ENCODE measurements around the gene METTL22. TPM values are rescaled to one million over a fixed set of nuclear protein-coding genes. Genes with fewer than 3 reads are reported as not detected.
A peak's percentile ranks its signal among the peaks of the same experiment; 100 is the strongest.

METTL22 gene, protein sequence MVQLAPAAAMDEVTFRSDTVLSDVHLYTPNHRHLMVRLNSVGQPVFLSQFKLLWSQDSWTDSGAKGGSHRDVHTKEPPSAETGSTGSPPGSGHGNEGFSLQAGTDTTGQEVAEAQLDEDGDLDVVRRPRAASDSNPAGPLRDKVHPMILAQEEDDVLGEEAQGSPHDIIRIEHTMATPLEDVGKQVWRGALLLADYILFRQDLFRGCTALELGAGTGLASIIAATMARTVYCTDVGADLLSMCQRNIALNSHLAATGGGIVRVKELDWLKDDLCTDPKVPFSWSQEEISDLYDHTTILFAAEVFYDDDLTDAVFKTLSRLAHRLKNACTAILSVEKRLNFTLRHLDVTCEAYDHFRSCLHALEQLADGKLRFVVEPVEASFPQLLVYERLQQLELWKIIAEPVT
- total RNA-seq, result 10 to 100 TPM; 27.4 to 30.7 TPM
- long read RNA-seq, donor 1, full-length matches to known transcripts, result 4 of 8 reads
- long read RNA-seq, donor 1, partial matches to known transcripts, result 0 of 8 reads
- long read RNA-seq, donor 1, other reads (novel, unspliced or antisense), result 4 of 8 reads
- long read RNA-seq, donor 2, full-length matches to known transcripts, result 35 of 62 reads
- long read RNA-seq, donor 2, partial matches to known transcripts, result 6 of 62 reads
- long read RNA-seq, donor 2, other reads (novel, unspliced or antisense), result 21 of 62 reads

DNA sequence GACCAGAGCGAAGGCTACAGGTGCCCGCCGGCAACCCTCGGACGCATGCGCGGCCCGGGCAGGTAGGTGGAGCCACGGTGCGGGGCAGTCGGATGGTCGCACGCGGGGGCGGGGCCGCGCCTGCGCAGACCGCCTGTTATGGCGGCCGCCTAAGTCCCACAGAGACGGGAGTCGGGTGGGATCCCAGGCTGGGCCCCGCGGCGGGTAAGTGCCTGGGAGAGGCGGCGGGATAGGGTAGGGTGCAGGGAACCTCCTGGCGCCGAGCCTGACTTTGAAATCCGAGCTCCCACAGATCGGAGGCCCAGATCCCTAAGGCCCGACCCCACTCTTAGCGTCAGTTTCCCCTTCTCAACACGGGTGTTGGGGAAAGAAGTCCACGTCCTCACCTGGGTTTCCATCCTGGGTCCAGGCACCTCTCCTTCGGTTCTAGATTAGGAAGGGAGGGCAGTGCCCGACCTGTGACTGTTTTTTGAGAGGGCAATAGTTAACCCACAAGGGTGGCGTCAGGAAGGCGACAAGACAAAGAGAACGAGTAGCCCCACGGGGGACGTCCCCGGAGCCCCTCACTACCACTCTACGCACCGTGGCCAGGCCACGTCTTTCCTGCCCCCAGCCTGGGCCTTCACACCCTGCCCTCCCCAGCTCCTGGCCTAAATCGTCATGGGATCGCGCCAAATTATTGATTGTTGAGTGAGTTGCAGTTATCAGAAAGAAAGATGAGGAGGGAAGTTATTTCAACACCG is at the start of gene METTL22:
Gene METTL22, plus strand, starts transcription at position 127 of the 743 bp plus-strand sequence. CDS start 3,968 bp downstream, outside the sequence.
- intact Hi-C loops (cut with DNase I), result no loop called here
- peak; percentile 96 for DNase-seq (ENCODE audit: low spot score)

GRCh38 chr16:8572063-8572918 is 49.2 kb upstream of the METTL22 start:
- intact Hi-C loops (cut with DNase I), result loop anchor here in 1 of 2 donors (10.0 kb wide), 1 partner anchor 63 kb away; no protein-coding TSS in a partner anchor
- no peak for DNase-seq (ENCODE audit: low spot score)

GRCh38 chr16:8572919-8573724 is 48.4 kb upstream of the METTL22 start:
- intact Hi-C loops (cut with DNase I), result loop anchor here in 1 of 2 donors (10.0 kb wide), 1 partner anchor 62 kb away; no protein-coding TSS in a partner anchor
- no peak for DNase-seq (ENCODE audit: low spot score)

- DNase-seq (ENCODE audit: low spot score), result no peak
- intact Hi-C loops (cut with DNase I), result loop anchor here in 1 of 2 donors (10.0 kb wide), 1 partner anchor 59 kb away; no protein-coding TSS in a partner anchor
Measured at GRCh38 chr16:8575399-8575798, 46.1 kb upstream of the METTL22 start.

DNA sequence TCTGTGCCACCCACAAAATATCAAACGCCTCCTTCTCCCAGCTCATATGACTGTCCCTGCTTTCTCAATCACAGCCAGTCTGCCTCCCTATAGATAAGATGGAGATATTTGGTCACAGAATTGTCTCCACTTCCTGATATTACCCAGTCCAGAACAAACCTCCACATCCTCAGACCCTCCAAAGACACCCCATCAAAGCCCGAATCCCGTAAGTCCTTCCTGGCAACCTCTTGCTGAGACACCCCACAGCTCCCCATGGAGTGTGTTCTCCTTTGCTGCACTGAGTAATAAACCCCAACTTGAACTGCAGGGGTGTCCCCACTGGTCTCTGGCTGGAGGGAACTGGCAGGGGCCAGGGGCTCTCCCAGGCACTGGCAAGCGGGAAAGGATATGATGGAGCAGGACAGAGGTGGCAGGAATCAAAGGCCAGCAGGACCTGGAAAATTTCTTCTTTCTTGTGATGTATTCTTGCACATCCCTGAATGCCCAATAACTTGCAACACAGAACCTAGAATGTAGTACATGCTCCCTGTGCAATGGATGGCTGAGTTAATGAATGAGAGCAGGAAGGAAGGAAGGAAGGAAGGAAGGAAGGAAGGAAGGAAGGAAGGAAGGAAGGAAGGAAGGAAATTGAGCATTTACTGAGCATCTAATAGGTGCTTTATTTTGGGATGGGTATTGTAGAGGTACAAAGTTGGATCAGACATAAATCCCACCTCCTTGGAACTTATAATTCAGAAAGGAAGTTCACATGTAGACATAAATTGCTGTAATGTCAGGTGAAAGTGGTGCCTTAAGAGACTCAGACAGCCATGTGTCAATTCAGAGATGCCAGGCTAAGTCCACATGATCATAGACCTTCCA is 45.1 kb upstream of the METTL22 start:
- intact Hi-C loops (cut with DNase I), result loop anchor here in 1 of 2 donors (10.0 kb wide), 1 partner anchor 58 kb away; no protein-coding TSS in a partner anchor
- no peak for DNase-seq (ENCODE audit: low spot score)

GRCh38 chr16:8577678-8578304 is 43.7 kb upstream of the METTL22 start:
- no peak for DNase-seq (ENCODE audit: low spot score)
- intact Hi-C loops (cut with DNase I), result loop anchor here in 1 of 2 donors (10.0 kb wide), 1 partner anchor 57 kb away; no protein-coding TSS in a partner anchor

DNA sequence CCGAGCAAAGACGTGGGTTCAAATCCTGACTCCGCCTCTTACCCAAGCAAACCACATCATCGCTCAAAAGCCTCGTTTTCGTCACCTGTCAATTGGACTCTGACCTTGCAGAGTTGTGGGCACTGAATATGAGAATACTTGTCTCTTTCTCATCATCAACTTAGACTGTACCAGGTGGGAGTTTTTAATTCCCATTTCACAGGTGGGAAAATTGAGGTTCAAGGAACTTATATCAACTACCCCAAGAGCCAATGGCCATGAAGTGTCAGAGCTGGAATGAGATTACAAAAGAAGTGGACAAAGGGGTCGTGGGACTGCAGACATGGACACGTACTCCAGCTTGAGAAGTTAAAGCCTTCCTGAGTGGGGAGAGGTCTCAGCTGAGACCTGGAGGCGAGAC is 41.9 kb upstream of the METTL22 start:
- no peak for DNase-seq (ENCODE audit: low spot score)
- intact Hi-C loops (cut with DNase I), result loop anchor here in 1 of 2 donors (10.0 kb wide), 1 partner anchor 55 kb away; no protein-coding TSS in a partner anchor

DNA sequence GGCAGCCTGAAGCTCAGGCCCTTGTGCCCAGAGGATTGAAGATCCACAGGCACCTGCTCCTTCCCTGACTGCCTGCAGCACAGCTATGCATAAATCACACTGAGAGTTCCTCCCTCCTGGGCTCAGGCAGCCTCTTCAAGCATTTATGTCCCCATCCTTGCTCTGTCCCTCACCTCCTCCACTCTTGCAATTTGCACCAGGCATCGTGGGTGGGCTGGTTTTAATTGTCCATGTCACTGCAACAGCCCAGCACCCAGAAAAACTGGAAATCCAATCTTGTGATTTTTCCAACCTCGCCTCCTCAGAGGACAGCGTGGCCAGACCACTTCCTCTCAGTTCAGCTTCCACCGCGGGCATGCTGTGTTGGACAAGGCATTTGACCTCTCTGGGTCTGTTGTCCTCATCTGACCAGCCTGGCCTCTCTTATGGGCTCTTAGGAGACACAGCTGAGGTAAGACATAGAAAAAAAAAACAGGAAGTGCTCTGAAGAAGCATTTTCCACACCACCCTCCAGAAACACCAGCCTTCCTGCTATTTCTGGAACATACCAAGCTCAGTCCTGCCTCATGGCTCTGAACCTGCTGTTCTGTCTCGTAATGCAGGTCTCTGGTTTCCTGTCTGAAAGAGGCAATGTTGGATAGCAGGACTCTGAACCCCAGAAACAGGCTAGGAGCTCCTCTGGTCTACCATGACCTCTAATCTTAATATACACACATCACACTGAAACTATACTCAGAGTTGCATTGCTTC is 39.5 kb upstream of the METTL22 start:
- no peak for DNase-seq (ENCODE audit: low spot score)
- intact Hi-C loops (cut with DNase I), result no loop called here

GRCh38 chr16:8583199-8583598 is 38.3 kb upstream of the METTL22 start:
- intact Hi-C loops (cut with DNase I), result no loop called here
- DNase-seq (ENCODE audit: low spot score), result no peak

- intact Hi-C loops (cut with DNase I), result no loop called here
- DNase-seq (ENCODE audit: low spot score), result no peak
Measured at GRCh38 chr16:8583732-8584131, 37.8 kb upstream of the METTL22 start.

DNA sequence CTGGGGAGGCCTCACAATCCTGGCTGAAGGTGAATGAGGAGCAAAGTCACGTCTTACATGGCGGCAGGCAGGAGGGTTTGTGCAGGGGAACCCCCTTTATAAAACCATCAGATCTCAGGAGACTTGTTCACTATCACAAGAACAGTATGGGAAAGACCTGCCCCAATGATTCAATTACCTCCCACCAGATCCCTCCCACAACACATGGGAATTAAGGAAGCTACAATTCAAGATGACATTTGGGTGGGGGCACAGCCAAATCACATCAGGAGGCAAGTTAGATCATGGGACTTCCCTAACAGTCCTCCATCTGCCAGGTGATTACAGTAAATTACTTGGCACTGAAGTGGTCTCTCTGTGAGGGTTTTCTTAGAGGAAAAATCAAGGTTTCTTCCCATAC is 36.5 kb upstream of the METTL22 start:
- no peak for DNase-seq (ENCODE audit: low spot score)
- intact Hi-C loops (cut with DNase I), result no loop called here

GRCh38 chr16:8585857-8586256 is 35.6 kb upstream of the METTL22 start:
- no peak for DNase-seq (ENCODE audit: low spot score)
- intact Hi-C loops (cut with DNase I), result no loop called here

GRCh38 chr16:8587065-8587464 is 34.4 kb upstream of the METTL22 start:
- intact Hi-C loops (cut with DNase I), result no loop called here
- no peak for DNase-seq (ENCODE audit: low spot score)

GRCh38 chr16:8588682-8589056 is 32.8 kb upstream of the METTL22 start:
- DNase-seq (ENCODE audit: low spot score), result no peak
- intact Hi-C loops (cut with DNase I), result no loop called here

GRCh38 chr16:8589057-8589899 is 32.2 kb upstream of the METTL22 start:
- no peak for DNase-seq (ENCODE audit: low spot score)
- intact Hi-C loops (cut with DNase I), result no loop called here
